MCF 10A (cell line): ENCODE results near the gene DCAF15. TPM values are rescaled to one million over a fixed set of nuclear protein-coding genes. Genes with fewer than 3 reads are reported as not detected.

ENCODE experiments used
- Bru-seq: library from RNA; stranded (reverse); fragments of 400-500 nt; gene quantifications from one replicate; lab custom pipeline; 2021; lab: Mats Ljungman, UMichigan
- BruChase-seq, 2 experiments: library from RNA; stranded (reverse); fragments of 400-500 nt; gene quantifications; one replicate each; lab custom pipeline; 2021; lab: Mats Ljungman, UMichigan
- BruUV-seq: library from RNA; stranded (reverse); fragments of 400-500 nt; replicated peaks from 2 replicates; lab custom pipeline; 2021; lab: Mats Ljungman, UMichigan
- CTCF ChIA-PET: fragments of 300-600 bp; sonication (Branson Sonifier 250); formaldehyde crosslinking; extraction: SDS; loops from one replicate; lab custom pipeline; 2021; ENCODE audit warnings: antibody characterized with exemption, inconsistent platforms; lab: Yijun Ruan, JAX
- POLR2A ChIA-PET: fragments of 300-600, 350-650 bp; sonication (Branson Sonifier 250); formaldehyde crosslinking; extraction: SDS; loops from one replicate; lab custom pipeline; 2020; ENCODE audit warnings: antibody characterized with exemption, inconsistent platforms; lab: Yijun Ruan, JAX
- DNase-seq: peaks from one replicate; pipeline ENCODE4 v3.0.0-alpha.2; 2018; ENCODE audit not compliant: unreplicated experiment
- H3K27ac Mint-ChIP-seq: one replicate; pipeline ENCODE4 v1.8.0; 2022; ENCODE audit warnings: mild to moderate bottlenecking, low read depth, mixed read lengths; ENCODE audit not compliant: unreplicated experiment
- H3K27me3 Mint-ChIP-seq: one replicate; pipeline ENCODE4 v1.8.0; 2022; ENCODE audit warnings: mixed read lengths; ENCODE audit not compliant: insufficient read depth, unreplicated experiment
- H3K36me3 Mint-ChIP-seq: one replicate; pipeline ENCODE4 v1.8.0; 2022; ENCODE audit warnings: mild to moderate bottlenecking, moderate library complexity, mixed read lengths; ENCODE audit not compliant: insufficient read depth, unreplicated experiment
- H3K4me1 Mint-ChIP-seq: one replicate; pipeline ENCODE4 v1.8.0; 2022; ENCODE audit warnings: mixed read lengths; ENCODE audit not compliant: insufficient read depth, unreplicated experiment
- H3K4me3 Mint-ChIP-seq: one replicate; pipeline ENCODE4 v1.8.0; 2022; ENCODE audit warnings: mild to moderate bottlenecking, moderate library complexity, mixed read lengths; ENCODE audit not compliant: unreplicated experiment
- H3K9me3 Mint-ChIP-seq: one replicate; pipeline ENCODE4 v1.8.0; 2022; ENCODE audit warnings: mixed read lengths; ENCODE audit not compliant: unreplicated experiment
- CTCF ChIP-seq: fragments of 200-600 bp; IDR thresholded peaks from one replicate; pipeline ENCODE4 v1.8.0; 2022; ENCODE audit warnings: antibody characterized with exemption, mild to moderate bottlenecking; ENCODE audit not compliant: unreplicated experiment
- intact Hi-C: fragments of 100-400 bp; cut with micrococcal nuclease; formaldehyde crosslinking; loops from 2 replicates; pipeline ENCODE4 v1.14.1; 2022
- long read RNA-seq: library from polyadenylated mRNA; stranded (forward); transcript quantifications from one replicate; pipeline ENCODE4 v2.0.0, GENCODE V29; 2022
- total RNA-seq: library from RNA; stranded (reverse); gene quantifications from 2 replicates; pipeline ENCODE4 v1.2.3, GENCODE V29; 2022

The DCAF15 gene
- total RNA-seq (17.6 and 19.3 TPM in 2 replicates), Bru-seq, nascent RNA (percentile 47 among the genes with signal in this experiment), BruChase-seq, experiment 1, labeled RNA remaining after a 6-hour chase (percentile 49 among the genes with signal in this experiment), BruChase-seq, experiment 2, labeled RNA remaining after a 2-hour chase (percentile 51 among the genes with signal in this experiment)
- long read RNA-seq, transcript DCAF15-201 (13 exons, 2,278 nt), result major isoform, 11 of 21 reads
- long read RNA-seq, partial matches to known transcripts, result 0 of 21 reads
- long read RNA-seq, other reads (novel, unspliced or antisense), result 10 of 21 reads

GRCh38 chr19:13952154-13952930, at the start of gene DCAF15:
Gene DCAF15, plus strand, starts transcription at chr19:13952509. Its CDS starts 4 bp downstream, at chr19:13952513.
- intact Hi-C loops, result loop anchor here (2.0 kb wide), 1 partner anchor 72 kb away; no protein-coding TSS in a partner anchor
- TF ChIP-seq CTCF, result no peak
- Mint-ChIP-seq H3K27ac (peak within 1 kb of the TSS; percentile 63), H3K27me3 (no peaks in the 10 kb centered on the region), H3K36me3 (peaks cover 16% of the 10 kb centered on the region), H3K4me1 (peaks cover 9% of the 10 kb centered on the region), H3K4me3 (peak within 1 kb of the TSS; percentile 89), H3K9me3 (no peaks in the 10 kb centered on the region)
- ChIA-PET CTCF (interaction anchor here (0.6 to 1.4 kb wide), 10 partner anchors 10 to 919 kb away, joined by 3 to 5 read pairs (median 3); no protein-coding TSS in a partner anchor), POLR2A (interaction anchor here (0.7 to 2.7 kb wide), 8 partner anchors 13 to 130 kb away, joined by 3 to 12 read pairs (median 3); partner anchors contain the start of gene RFX1)
- DNase-seq, result peak; percentile 100
- no TSS peak for BruUV-seq

DNA sequence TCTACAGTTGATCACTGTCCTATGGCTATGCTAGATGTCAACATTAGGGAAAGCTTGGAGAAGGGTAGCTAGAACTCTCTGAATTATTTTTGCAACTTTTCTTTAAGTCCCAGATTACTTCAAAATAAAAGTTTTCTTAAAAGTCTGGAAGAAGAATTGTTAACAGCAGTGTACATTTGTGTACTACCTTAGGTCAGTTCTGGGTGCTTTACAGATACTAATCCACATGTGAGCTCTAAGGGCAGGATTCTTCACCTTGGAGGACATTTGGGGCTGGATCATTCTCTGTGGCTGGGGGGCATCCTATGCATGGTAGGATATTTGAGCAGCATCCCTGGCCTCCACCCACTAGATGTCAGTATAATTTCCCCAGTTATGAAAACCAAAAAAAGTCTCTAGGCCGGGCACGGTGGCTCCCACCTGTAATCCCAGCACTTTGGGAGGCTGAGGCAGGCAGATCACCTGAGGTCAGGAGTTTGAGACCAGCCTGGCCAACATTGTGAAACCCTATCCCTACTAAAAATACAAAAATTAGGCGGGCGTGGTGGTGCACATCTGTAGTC, 49.2 kb upstream of the DCAF15 start:
- peak; percentile 21 for DNase-seq
- no peak overlapping the region for H3K27ac Mint-ChIP-seq
- H3K9me3 Mint-ChIP-seq, result no peaks in the 10 kb centered on the region
- POLR2A ChIA-PET, result interaction anchor here (0.6 to 1.6 kb wide), 3 partner anchors 15 to 446 kb away, joined by 4 to 6 read pairs (median 5); no protein-coding TSS in a partner anchor
- CTCF ChIA-PET, result interaction anchor here (0.5 to 1.4 kb wide), 11 partner anchors 8 to 298 kb away, joined by 3 to 5 read pairs (median 3); no protein-coding TSS in a partner anchor
- no peaks in the 10 kb centered on the region for H3K36me3 Mint-ChIP-seq
- peak; percentile 7 for TF ChIP-seq CTCF
- intact Hi-C loops, result no loop called here
- no peak overlapping the region for H3K4me3 Mint-ChIP-seq
- no peaks in the 10 kb centered on the region for H3K27me3 Mint-ChIP-seq
- BruUV-seq, result no TSS peak
- peaks cover 4% of the 10 kb centered on the region for H3K4me1 Mint-ChIP-seq

DNA sequence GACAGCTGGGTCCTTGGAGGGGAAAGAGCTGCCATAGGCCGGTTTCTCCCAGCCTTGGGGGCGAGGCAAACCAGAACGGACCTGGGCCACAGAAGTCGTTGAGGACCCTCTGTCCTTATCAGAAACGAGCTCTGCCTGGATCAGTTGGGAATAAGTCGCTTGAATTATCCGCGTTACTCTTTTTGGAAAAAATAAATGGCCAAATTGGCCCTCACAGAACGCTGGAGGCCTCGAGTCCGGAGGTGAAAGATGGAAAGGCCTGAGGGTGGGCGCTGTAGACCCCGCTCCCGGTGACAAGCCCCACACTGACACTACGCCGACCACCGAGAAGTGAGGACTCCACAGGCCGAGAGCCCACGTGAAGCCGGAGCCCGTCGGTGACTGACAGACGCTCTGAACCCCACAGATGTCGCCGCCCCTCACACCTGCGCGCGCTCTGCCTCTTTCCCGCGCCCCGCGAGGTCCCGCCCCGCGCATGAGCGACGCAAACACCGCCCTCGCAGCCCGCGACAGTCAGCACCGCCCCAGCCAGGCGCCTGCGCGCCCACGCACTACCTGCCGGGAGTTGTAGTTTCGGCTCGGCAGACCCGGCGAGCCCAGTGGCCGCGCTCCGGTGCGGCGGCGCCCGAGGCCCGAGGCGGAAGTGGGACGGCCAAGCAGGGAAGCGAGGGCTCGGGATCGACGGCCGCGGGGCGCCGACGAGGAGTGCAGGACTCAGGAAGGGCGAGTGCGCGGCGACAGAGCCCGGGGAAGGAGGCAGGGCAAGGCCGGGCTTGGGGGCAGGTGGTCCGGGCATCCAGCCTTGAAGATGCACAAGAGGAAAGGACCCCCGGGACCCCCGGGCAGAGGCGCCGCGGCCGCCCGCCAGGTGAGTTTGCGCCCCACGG, 46.4 kb upstream of the DCAF15 start, which contains the start of the genes BRME1 and CC2D1A:
Gene BRME1, minus strand, starts transcription at position 484 of the 887 bp plus-strand sequence. CDS start 1,225 bp downstream, outside the sequence.
Gene CC2D1A, plus strand, starts transcription at position 568 of the 887 bp plus-strand sequence. Its CDS starts 241 bp downstream, at position 809.
- POLR2A ChIA-PET, result interaction anchor here (0.6 kb wide), 1 partner anchor 1299 kb away, joined by 3 read pairs; no protein-coding TSS in a partner anchor
- intact Hi-C loops, result no loop called here
- H3K9me3 Mint-ChIP-seq, result no peaks in the 10 kb centered on the region
- peaks cover 4% of the 10 kb centered on the region for H3K4me1 Mint-ChIP-seq
- TF ChIP-seq CTCF, result no peak
- H3K4me3 Mint-ChIP-seq, result peak within 1 kb of the TSS; percentile 84
- H3K36me3 Mint-ChIP-seq, result peaks cover 19% of the 10 kb centered on the region
- H3K27ac Mint-ChIP-seq, result peak within 1 kb of the TSS; percentile 84
- DNase-seq, result peak; percentile 89
- BruUV-seq, result no TSS peak
- no peaks in the 10 kb centered on the region for H3K27me3 Mint-ChIP-seq
- CTCF ChIA-PET, result interaction anchor here (1.8 kb wide), 1 partner anchor 169 kb away, joined by 5 read pairs; no protein-coding TSS in a partner anchor
